OCI-LY3 (cell line): ENCODE measurements around the gene INPP5A.

ENCODE experiments used
- H2AFZ ChIP-seq: fragments of 200-600, 300-600 bp; shearing (Covaris generic); 2 replicates; pipeline ENCODE4 v1.6.0; 2014; ENCODE audit warnings: antibody characterized with exemption, low read depth, low read length
- H3K27ac ChIP-seq: fragments of 200-600, 300-600 bp; sonication (generic); 2 replicates; pipeline ENCODE4 v1.5.1; 2014; ENCODE audit warnings: mild to moderate bottlenecking, low read length, moderate library complexity, mixed read lengths
- H3K27me3 ChIP-seq: fragments of 200-600, 300-600 bp; sonication (generic); 2 replicates; pipeline ENCODE4 v1.6.1; 2014; ENCODE audit warnings: low read depth, low read length, mixed read lengths
- H3K36me3 ChIP-seq: fragments of 200-600, 300-600 bp; sonication (generic); replicated peaks from 2 replicates; pipeline ENCODE3; 2014; ENCODE audit warnings: low read depth, low read length, mixed read lengths
- H3K4me1 ChIP-seq: fragments of 300-600, 200-600 bp; sonication (generic); 2 replicates; pipeline ENCODE4 v1.6.1; 2014; ENCODE audit warnings: low read length, mixed read lengths
- H3K4me2 ChIP-seq: fragments of 200-600, 300-600 bp; sonication (generic); 2 replicates; pipeline ENCODE4 v1.6.1; 2014; ENCODE audit warnings: low read length, mixed read lengths
- H3K4me3 ChIP-seq: fragments of 300-600, 200-600 bp; sonication (generic); 2 replicates; pipeline ENCODE4 v1.5.1; 2014; ENCODE audit warnings: antibody characterized with exemption, mild to moderate bottlenecking, low read length, moderate library complexity
- H3K79me2 ChIP-seq: fragments of 300-600, 200-600 bp; shearing (Covaris generic); 2 replicates; pipeline ENCODE4 v1.6.1; 2014; ENCODE audit warnings: mild to moderate bottlenecking, low read length, mixed read lengths
- H3K9ac ChIP-seq: fragments of 300-600, 200-600 bp; shearing (Covaris generic); 2 replicates; pipeline ENCODE4 v1.6.0; 2014; ENCODE audit warnings: mild to moderate bottlenecking, low read length, moderate library complexity
- H3K9me3 ChIP-seq: fragments of 200-600, 300-600 bp; shearing (Covaris generic); 2 replicates; pipeline ENCODE4 v1.6.1; 2014; ENCODE audit warnings: low read length, mixed read lengths; ENCODE audit not compliant: insufficient read depth
- H4K20me1 ChIP-seq: fragments of 200-600, 300-600 bp; sonication (generic); 2 replicates; pipeline ENCODE4 v1.6.1; 2016; ENCODE audit warnings: low read length, mixed read lengths; ENCODE audit not compliant: insufficient read depth
- EZH2phosphoT487 ChIP-seq: fragments of 200-600 bp; shearing (Covaris generic); IDR thresholded peaks from 2 replicates; pipeline ENCODE4 v1.6.1; 2018; ENCODE audit warnings: antibody characterized with exemption, mixed run types, low read depth
- TF ChIP-seq, protein P1 (sequence below): fragments of 200-600, 300-600 bp; sonication (generic); IDR thresholded peaks from 2 replicates; pipeline ENCODE4 v1.5.1; 2014; ENCODE audit warnings: antibody characterized with exemption, low read length, low read depth

The INPP5A gene

GRCh38 chr10:132630666-132631337, 93.2 kb downstream of the INPP5A start:
- no peak overlapping the region for H3K27ac ChIP-seq

DNA sequence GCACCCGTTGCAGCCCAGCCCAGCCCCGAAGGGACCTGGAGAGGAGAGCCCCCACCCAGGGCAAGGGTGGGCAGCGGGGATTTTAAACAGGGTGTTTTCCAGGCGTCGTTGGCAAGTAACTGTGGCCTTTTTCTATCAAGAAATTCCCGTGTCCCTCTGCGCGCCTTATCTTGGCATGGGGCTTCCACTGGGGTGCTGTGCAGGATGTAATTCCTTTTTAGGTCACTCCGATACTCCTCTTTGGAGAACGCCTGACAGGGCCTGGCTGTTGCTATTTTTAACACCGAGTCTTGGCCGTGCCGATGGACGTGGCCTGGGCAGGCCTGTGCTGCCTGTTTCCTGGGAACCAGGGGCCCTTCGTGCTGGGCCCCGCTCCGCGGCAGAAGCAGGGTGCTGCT, 93.8 kb downstream of the INPP5A start:
- H3K27me3 ChIP-seq = no peaks in the 10 kb centered on the region
- H3K79me2 ChIP-seq = no peaks in the 10 kb centered on the region
- no peak overlapping the region for H3K4me2 ChIP-seq
- no peaks in the 10 kb centered on the region for H3K36me3 ChIP-seq
- H3K4me1 ChIP-seq = no peaks in the 10 kb centered on the region
- H2AFZ ChIP-seq = no peak overlapping the region
- no peaks in the 10 kb centered on the region for H4K20me1 ChIP-seq
- H3K9ac ChIP-seq = no peak overlapping the region
- H3K9me3 ChIP-seq = no peaks in the 10 kb centered on the region
- no peak overlapping the region for H3K4me3 ChIP-seq
- no peak for TF ChIP-seq EZH2phosphoT487
- TF ChIP-seq, protein P1, sequence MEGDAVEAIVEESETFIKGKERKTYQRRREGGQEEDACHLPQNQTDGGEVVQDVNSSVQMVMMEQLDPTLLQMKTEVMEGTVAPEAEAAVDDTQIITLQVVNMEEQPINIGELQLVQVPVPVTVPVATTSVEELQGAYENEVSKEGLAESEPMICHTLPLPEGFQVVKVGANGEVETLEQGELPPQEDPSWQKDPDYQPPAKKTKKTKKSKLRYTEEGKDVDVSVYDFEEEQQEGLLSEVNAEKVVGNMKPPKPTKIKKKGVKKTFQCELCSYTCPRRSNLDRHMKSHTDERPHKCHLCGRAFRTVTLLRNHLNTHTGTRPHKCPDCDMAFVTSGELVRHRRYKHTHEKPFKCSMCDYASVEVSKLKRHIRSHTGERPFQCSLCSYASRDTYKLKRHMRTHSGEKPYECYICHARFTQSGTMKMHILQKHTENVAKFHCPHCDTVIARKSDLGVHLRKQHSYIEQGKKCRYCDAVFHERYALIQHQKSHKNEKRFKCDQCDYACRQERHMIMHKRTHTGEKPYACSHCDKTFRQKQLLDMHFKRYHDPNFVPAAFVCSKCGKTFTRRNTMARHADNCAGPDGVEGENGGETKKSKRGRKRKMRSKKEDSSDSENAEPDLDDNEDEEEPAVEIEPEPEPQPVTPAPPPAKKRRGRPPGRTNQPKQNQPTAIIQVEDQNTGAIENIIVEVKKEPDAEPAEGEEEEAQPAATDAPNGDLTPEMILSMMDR = no peak
- H3K27ac ChIP-seq = no peak overlapping the region

More at GRCh38 chr10:132630666-132631337, 93.2 kb downstream of the INPP5A start:
- H3K4me1 ChIP-seq = no peaks in the 10 kb centered on the region
- H3K36me3 ChIP-seq = no peaks in the 10 kb centered on the region
- H4K20me1 ChIP-seq = no peaks in the 10 kb centered on the region
- H3K4me3 ChIP-seq = no peak overlapping the region
- H3K9me3 ChIP-seq = no peaks in the 10 kb centered on the region
- TF ChIP-seq, protein P1 = no peak
- TF ChIP-seq EZH2phosphoT487 = no peak
- H3K4me2 ChIP-seq = no peak overlapping the region
- no peaks in the 10 kb centered on the region for H3K27me3 ChIP-seq
- no peak overlapping the region for H2AFZ ChIP-seq
- no peak overlapping the region for H3K9ac ChIP-seq
- no peaks in the 10 kb centered on the region for H3K79me2 ChIP-seq

- no peaks in the 10 kb centered on the region for H3K9me3 ChIP-seq
- H4K20me1 ChIP-seq = no peaks in the 10 kb centered on the region
- H2AFZ ChIP-seq = no peak overlapping the region
- no peaks in the 10 kb centered on the region for H3K36me3 ChIP-seq
- H3K79me2 ChIP-seq = no peaks in the 10 kb centered on the region
- no peak overlapping the region for H3K4me3 ChIP-seq
- no peaks in the 10 kb centered on the region for H3K27me3 ChIP-seq
- no peak for TF ChIP-seq EZH2phosphoT487
- no peak overlapping the region for H3K27ac ChIP-seq
- no peak overlapping the region for H3K9ac ChIP-seq
- no peak overlapping the region for H3K4me2 ChIP-seq
- H3K4me1 ChIP-seq = no peaks in the 10 kb centered on the region
These were observed 94.5 kb downstream of the INPP5A start for GRCh38 chr10:132632091-132632561.

GRCh38 chr10:132632851-132633684, 95.5 kb downstream of the INPP5A start:
- no peaks in the 10 kb centered on the region for H4K20me1 ChIP-seq
- no peak overlapping the region for H2AFZ ChIP-seq
- H3K4me1 ChIP-seq = no peaks in the 10 kb centered on the region
- TF ChIP-seq, protein P1 = no peak
- no peak for TF ChIP-seq EZH2phosphoT487
- H3K4me2 ChIP-seq = no peak overlapping the region
- H3K4me3 ChIP-seq = no peak overlapping the region
- no peak overlapping the region for H3K27ac ChIP-seq
- no peaks in the 10 kb centered on the region for H3K79me2 ChIP-seq
- no peaks in the 10 kb centered on the region for H3K36me3 ChIP-seq
- no peak overlapping the region for H3K9ac ChIP-seq
- no peaks in the 10 kb centered on the region for H3K9me3 ChIP-seq
- H3K27me3 ChIP-seq = peaks cover 5% of the 10 kb centered on the region; the same call in 1 of the 2 replicates
